ENCODE measurements around the gene COL21A1.

The COL21A1 gene

GRCh38 chr6:56245903-56246351 is 1.5 kb downstream of the COL21A1 start:
- peak; percentile 2 for DNase-seq (ENCODE audit: low spot score)

- DNase-seq (ENCODE audit: low spot score), result no peak
These were observed 2.7 kb downstream of the COL21A1 start for GRCh38 chr6:56244528-56245253.

- no peak for DNase-seq (ENCODE audit: low spot score)
These were observed 3.3 kb downstream of the COL21A1 start for GRCh38 chr6:56244089-56244488.

DNA sequence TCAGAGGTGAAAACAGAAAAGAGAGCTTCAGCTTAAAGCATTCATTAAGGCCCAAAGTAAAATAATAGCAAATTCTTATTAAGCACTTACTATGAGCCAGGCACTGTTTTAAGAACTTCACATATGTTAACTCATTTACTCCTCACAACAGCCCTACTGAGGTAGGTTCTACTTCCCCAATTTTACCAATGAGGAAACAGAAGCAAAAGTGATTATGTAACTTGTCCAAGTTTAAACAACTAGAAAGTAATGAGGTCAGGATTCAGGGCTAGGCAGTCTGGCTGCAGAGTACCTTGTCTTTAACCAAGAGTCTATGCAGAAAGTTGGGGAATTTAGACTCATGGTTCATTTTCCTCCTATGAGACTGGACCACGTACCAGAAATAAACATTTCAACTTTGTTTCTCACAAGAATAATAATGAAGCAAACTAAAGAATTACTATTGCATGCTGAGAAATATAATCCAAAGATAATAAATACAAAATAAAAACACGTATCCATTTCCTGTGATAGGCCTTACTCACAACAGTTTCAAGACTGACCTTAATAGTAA is 3.8 kb downstream of the COL21A1 start:
- no peak for DNase-seq (ENCODE audit: low spot score)

DNA sequence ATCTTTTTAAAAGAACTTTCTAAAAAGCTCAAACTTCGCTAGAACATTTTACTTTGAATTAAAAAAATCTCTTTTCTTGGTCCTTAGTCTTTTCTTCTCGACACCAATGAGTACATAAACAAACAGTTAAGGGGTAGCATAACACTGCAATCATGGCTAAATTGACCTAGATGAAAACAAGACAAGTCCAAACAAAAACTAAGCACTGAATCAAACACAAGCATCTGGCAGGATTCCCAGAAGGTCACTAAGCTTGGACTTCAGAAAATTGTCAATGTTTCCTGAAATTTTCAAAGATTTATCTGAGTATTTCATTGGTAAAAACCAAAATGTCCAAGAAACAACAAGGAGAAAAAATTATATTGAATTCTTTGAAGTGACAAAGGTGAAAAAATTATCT is 5.0 kb downstream of the COL21A1 start:
- no peak for DNase-seq (ENCODE audit: low spot score)

GRCh38 chr6:56241124-56241802 is 6.1 kb downstream of the COL21A1 start:
- no peak for DNase-seq (ENCODE audit: low spot score)

- no peak for DNase-seq (ENCODE audit: low spot score)
These were observed 9.0 kb downstream of the COL21A1 start for GRCh38 chr6:56238352-56238751.

- DNase-seq (ENCODE audit: low spot score), result no peak
These were observed 12.1 kb downstream of the COL21A1 start for GRCh38 chr6:56235245-56235644.

DNA sequence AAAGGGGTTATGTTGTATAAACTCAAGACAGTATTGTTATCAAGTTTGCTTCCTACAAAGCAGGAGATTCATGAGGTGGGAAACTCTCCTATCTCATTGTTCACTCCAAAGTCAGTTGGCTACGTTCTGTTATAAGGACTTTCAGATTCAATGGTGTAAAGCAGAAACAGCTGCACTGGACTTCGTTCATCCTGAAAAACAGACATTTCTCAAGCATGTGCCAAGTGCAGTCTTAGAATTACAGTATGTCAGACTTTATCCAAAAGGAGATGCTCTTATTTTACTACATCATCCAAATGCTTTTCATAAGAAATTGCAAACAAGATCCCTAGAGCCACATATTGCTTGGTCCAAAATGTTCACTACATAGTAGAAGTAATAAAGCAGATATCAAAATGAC is 14.9 kb downstream of the COL21A1 start:
- DNase-seq (ENCODE audit: low spot score), result no peak

DNA sequence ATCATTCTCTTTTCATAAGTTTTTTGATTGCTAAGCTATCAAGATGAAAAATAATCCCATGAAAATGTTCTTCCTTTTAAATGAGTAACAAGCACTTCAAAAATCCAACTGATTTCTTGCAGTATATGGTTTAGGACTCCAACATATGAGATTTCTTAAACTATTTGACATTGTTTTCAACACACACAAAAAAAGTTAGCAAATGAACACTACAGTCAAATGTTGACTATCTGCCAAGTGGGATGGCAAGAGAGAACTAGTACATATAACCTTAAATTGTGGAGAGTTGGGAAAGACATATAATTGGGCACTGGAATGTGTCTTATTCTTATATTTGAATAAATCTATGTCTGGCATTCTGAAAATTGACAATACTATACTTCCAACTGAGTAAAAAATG is 15.6 kb downstream of the COL21A1 start:
- DNase-seq (ENCODE audit: low spot score), result no peak

DNA sequence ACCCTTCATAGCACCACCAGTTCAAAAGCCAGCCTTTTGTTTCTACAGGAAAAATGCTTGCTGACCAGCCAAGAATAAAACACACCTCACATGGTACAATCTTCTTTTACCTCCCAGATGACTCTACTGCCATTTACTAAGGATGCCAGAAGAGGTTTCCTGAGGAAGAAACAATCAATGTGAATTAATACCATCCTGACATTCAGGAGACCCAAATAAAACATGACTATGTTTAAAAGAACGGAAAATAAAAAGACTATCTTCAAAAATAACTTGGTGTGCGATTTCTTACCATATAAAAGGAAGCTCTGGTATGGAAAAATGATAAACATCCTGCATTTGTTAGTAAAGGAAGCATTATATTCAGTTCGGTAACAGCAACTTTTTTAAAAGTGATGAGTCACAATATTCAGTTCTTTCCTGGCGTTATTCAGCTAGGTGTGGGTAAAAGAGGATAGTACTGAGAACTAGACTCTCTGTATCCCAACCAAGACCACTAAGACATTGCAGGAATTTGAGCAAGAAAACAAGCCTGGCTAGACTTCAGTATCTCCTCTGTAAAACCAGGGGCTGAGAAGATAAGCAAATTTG is 16.3 kb downstream of the COL21A1 start:
- no peak for DNase-seq (ENCODE audit: low spot score)

DNA sequence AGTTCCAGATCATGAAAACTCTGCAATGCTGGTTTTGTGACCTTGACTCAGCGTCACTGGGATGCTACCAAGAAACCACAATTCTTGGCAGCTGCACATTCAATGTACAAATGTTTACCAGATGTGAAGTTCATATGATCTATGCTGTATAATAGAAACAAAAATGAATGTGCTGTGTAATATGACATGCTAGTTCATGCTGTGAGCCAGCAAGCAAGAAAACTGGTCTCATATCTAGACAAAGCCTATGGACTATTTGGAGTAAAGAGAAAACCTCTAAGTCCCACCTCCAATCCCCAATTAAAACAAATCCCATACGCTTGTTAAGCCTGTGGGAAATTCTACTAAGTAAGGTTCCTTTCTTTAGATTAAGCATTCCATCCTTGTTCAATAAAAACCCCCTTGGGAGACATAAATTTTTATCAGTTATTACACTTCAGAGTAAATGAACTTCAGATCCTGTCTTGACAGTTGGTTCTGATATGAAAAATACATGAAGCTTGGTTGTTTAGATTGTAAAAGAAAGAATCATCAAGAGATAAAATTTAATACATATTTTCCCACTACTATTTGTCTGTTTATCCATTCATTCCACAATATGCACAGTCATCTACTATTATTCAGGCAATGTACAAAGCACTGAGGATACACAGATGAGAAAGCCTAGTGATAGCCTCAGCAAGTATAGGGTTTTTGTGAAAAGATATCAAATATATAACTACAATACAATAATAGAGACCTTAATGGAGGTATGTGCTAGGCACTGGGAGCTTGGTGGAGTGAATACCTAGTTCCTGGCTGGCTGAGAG is 20.1 kb downstream of the COL21A1 start:
- DNase-seq (ENCODE audit: low spot score), result peak; percentile 56

DNA sequence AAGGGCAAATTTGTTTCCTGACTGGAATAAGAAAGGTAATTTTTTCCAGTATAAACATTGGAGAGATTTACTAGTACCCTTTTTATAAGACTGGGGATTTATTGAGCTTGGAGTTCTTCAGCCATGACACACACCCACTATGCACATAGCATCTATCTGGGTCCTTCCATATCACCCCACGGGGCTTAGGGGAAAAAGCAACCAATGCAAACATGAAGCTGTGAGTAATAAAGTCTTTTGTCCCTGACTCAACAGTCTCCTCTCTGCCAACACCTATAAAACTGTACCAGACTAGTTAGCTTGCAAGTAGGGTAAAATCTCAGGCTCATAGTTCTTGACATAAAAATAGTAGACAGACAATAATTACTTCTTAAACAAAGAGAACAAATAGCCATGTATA is 23.4 kb downstream of the COL21A1 start:
- peak; percentile 57 for DNase-seq (ENCODE audit: low spot score)

GRCh38 chr6:56222499-56222898 is 24.9 kb downstream of the COL21A1 start:
- DNase-seq (ENCODE audit: low spot score), result peak; percentile 57

- DNase-seq (ENCODE audit: low spot score), result no peak
These were observed 27.3 kb downstream of the COL21A1 start for GRCh38 chr6:56220078-56220477.

DNA sequence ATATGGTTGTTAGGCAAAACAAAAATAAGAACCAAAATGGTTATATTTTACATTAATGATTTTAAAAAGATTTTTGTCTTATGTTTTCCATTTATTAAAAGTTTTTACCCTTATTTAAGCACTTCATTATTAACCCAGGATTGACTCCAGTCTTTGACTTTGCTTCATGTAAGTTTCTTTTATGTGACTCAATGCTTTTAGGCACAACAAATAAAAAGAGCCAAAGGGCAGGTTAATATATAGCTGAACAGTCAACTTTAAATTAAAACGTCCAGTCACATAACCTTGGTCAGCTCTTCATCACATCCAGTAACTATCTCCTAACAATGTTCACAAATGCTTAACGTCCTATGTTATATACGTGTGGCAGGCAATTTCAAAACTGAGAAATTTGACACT is 32.7 kb downstream of the COL21A1 start:
- DNase-seq (ENCODE audit: low spot score), result no peak

DNA sequence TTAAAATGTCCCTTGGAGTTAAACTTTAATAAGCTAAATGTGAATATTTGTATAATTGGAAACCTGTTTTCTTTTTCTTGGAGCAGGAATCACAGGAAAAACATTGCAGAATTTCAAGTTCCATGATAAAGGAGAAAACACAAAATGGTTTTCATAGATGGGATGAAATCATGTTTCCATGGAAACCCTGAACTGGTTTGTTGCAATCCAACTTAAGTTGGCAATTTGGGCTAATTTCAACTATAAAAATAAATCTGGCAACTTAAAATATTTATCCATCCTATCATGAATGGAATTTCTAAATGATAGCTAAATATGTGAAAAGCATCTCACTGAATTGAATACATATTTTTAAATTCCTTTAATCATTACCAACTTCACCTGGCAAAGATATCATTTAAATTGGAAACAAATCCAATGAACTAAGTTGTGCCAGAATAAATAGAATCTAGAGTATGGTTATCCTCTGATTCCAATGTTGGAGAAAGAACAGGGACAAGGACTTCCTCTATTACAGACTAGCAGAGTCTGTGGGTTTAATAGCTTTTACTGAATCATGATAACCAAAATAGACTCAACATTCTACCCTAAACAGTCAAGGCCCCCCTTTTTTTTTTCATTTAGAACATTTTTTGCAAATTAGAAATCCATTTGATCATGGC is 33.2 kb downstream of the COL21A1 start:
- DNase-seq (ENCODE audit: low spot score), result no peak

DNA sequence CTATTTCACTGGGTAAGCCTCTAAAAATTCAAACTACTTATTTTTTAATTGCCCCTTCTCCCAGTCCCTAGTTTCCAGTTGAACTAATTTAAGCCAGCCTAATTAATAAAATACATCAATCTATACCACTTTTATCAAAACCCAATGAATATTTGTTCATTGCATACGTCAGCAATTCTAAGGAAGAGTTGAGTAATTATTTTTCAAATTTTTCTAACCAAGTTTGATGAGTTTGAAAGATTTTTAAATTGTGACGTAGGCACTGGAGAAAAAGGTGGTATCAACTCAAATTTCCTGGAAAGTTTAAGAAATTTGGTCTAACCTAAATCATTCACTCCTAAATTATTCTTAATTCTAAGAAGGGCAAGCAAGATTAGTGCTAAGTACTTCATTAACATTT is 35.7 kb downstream of the COL21A1 start:
- DNase-seq (ENCODE audit: low spot score), result no peak

- no peak for DNase-seq (ENCODE audit: low spot score)
These were observed 43.2 kb downstream of the COL21A1 start for GRCh38 chr6:56204134-56204533.

- DNase-seq (ENCODE audit: low spot score), result peak; percentile 7
These were observed 47.4 kb downstream of the COL21A1 start for GRCh38 chr6:56199956-56200355.

GRCh38 chr6:56193846-56194245 is 53.5 kb downstream of the COL21A1 start:
- no peak for DNase-seq (ENCODE audit: low spot score)

GRCh38 chr6:56188429-56188828 is 59.0 kb downstream of the COL21A1 start:
- no peak for DNase-seq (ENCODE audit: low spot score)
